ENCODE measurements around the gene ANKRD13D.
"Not testable (repeated sequence)": the region's sequence is repeated elsewhere in the genome, so short reads cannot be mapped to it uniquely, and the experiment has no call there.

Gene ANKRD13D

DNA sequence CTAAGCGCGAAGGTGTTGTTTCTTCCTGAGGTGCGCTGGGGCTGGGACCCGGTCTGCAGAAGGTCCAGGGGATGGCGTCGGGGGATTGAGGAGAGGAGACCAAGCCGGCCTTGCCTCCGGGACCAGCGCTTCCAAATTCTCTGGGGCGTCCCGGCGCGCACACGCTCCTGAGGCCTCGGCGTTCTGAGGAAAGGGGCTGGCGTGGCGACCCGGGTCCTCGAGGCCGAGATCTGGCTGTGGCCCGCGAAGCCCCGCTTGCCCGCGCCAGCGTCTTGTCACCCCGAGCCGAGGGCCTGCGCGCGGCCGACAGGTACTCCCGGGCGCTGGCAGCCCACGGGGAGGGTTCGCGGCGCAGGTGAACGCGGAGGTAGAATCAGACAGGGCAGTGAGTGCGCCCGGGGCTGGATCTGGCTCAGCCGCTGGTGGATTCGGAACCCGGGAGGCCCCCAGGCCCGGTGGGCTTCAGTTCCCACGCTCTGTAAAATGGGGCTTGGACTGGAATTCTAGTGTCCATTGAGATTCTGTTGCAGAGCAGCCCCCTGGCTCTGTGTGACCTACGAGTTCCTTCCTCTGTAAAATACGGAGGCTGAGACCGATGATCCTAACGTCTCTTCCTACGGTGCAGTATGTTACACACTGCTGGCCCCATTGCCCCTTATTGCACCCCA, 28.9 kb downstream of the ANKRD13D start:
- DNase-seq (ENCODE audit: low read depth): no peak

DNA sequence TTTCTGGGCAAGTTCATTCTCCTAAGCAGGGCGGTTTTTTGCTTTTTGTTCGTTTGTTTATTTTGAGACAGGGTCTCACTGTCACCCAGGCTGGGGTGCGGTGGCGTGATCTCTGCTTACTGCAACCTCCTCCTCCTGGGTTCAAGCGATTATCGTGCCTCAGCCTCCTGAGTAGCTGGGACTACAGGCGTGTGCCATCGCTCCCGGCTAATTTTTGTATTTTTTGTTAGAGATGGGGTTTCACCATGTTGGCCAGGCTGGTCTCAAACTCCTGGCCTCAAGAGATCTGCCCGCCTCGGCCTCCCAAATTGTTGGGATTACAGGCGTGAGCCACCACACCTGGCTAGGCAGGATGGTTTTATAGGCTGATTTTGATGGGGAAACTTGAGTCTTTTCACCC, 29.8 kb downstream of the ANKRD13D start:
- DNase-seq (ENCODE audit: low read depth): not testable (repeated sequence)

DNA sequence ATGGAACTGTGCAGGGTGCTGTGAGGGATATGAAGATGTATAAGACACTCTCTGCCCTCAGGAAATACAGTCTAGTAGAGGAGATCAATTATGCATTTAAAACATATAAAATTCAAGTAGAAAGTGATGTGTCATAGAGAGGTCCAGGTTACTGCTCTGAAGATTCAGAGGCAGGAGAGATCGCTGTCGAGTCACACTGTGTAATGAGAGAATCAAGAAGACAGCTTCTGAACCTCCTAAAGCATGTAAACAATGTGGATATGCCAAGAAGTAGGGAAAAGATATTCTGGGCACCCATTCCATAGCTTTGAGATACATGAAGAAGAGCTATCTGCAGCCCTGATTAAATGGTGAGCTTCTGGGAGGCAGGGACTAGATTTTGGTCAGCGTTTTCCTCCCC, 30.9 kb downstream of the ANKRD13D start:
- DNase-seq (ENCODE audit: low read depth): no peak

DNA sequence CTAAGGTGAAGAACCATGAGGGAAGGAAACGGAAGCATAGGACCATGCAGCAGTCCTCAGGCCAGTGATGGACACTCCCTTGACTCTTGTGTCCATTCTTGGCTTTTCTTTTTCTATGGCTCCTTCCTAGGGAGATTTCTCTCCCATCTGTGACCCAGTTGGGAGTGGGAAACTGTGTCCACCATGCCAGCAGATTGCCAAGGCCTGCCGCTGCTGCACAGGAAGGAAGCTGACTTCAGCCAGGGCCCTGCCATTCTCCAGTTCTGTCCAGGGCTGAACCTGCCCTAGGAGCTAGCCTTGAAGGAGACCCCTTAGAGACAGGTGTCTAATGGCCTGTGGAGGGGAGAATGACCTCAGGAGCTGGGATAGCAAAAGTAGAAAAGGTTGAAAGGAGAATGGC, 31.6 kb downstream of the ANKRD13D start:
- no peak for DNase-seq (ENCODE audit: low read depth)

- DNase-seq (ENCODE audit: low read depth): no peak
Measured at GRCh38 chr11:67321313-67321871, 32.3 kb downstream of the ANKRD13D start.

- DNase-seq (ENCODE audit: low read depth): no peak
Measured at GRCh38 chr11:67322049-67322448, 32.9 kb downstream of the ANKRD13D start.

DNA sequence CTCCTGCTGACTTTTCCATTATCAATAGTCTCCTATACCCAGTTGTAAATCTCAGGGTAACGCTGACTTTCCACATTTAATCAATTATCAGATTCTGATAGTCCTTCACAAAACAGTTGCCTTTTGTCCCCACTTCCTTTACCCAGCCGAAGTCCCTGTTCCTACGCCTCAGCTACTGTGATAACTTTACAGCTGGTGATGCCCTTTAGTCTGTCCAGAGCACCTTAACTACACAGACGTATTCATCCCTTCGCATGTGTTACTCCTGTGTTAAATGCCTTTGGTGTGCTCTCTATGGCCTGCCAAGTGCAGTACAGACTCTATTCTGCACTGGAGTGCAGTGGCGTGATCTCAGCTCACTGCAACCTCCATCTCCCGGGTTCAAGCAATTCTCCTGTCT, 34.4 kb downstream of the ANKRD13D start:
- DNase-seq (ENCODE audit: low read depth): no peak

GRCh38 chr11:67332081-67332691, 43.1 kb downstream of the ANKRD13D start:
- no peak for DNase-seq (ENCODE audit: low read depth)

DNA sequence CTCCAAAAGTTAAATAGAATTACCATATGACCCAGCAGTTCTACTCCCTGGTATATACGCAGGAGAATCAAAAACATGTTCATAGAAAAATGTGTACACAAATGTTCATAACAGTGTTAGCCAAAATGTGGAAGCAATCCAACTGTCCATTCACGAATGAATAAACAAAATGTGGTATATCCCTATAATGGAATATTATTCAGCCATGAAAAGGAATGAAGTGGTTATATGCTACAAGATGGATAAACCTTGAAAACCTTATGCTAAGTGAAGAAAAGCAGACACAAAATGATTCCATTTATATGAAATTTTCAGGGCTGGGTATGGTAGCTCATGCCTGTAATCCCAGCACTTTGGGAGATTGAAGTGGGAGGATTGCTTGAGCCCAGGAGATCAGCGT, 48.2 kb downstream of the ANKRD13D start:
- DNase-seq (ENCODE audit: low read depth): no peak

GRCh38 chr11:67344264-67344663, 55.2 kb downstream of the ANKRD13D start:
- DNase-seq (ENCODE audit: low read depth): no peak

- no peak for DNase-seq (ENCODE audit: low read depth)
Measured at GRCh38 chr11:67345247-67345919, 56.3 kb downstream of the ANKRD13D start.

DNA sequence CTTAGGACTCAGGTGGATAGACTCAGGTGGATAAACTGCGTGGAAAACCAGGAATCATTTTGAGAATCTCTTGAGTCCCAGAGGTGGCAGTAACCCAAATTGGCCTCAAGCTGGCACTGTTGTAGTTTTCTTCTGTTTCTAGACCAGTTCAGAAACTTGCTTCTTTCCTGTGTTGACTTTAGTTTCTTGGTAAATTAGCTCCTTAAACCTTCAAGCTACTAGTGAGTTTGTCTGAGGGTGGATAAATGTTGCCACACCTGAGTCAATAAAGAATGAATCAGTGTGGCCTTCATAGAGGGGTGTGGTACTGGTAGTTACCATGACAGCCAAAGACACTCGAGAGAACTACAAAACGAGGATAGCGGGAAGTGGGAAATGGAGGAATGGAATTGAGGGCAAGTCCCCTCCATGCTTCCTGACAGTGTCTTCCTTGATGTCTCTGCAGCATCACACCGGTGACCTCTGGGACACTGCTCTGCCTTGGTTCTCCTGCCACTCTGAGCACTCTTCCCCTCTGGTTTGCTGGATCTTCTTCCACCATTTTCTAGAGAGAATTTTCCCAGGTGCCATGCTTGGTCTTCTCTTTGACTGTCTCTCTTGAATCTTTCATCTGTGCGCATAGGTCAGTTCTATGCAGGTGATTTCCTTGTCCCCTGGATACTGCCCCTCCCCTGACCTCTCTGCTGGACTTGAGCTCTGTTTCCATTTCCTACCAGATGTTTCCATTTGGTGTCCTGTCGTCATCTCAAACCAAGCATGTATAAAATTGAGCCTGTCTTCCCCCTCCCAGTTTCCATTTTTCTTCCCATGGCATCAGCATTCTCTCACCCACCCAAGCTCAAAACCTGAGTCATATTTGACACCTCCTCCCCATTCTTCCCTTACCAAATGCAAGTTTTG, 57.1 kb downstream of the ANKRD13D start:
- DNase-seq (ENCODE audit: low read depth): no peak

DNA sequence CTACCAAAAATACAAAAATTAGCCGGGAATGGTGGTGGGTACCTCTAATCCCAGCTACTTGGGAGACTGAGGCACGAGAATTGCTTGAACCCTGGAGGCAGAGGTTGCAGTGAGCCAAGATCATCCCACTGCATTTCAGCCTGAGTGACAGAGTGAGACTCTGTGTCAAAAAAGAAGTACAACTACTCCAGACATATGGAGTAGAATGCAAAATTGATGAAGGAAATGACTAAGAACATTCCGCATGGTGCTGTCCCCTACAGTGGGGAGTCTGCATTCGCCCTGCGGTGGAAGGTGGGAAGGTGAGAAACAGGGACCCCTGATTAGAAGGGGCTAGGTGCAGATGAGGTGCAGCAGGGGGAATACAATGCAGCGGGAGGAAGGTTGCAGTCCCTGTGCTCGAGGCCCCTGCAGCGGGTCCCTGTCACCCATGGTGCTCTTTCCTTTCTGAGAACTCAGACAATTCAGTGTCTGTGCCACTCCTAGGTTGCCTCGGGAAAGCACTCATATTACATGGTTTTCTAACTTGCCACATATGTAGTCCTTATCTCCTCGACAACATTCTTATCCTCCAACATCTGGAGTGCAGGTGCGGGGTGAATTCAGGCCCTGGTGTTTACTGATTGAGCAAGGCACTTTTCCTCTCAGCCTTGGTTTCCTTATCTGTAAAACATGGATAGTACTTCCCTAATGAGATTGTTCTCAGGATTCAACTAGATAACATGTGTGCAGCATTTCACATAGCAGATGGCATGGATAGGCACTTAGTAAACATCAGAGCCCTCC, 59.1 kb downstream of the ANKRD13D start:
- DNase-seq (ENCODE audit: low read depth): no peak

- no peak for DNase-seq (ENCODE audit: low read depth)
Measured at GRCh38 chr11:67349036-67349435, 59.9 kb downstream of the ANKRD13D start.

DNA sequence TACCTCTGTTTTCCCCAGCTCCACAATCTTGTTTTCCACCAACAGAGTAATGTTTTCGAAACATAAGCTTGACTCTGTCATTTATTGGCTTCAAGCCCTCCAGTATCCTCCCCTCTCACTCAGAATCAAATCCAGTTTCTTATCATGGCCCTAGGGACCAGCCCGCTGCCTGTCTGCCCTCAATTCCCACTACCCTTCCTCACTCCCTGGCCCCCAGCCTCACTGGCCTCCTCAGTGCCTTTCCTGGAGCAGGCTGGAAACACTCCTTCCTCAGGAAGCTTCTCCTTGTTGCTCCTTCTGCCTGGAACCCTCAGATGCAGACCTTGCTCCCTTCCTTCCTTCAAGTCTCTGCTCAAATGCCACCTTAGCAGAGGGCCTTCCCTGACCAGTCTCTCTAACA, 60.4 kb downstream of the ANKRD13D start:
- DNase-seq (ENCODE audit: low read depth): no peak

GRCh38 chr11:67349928-67350465, 60.9 kb downstream of the ANKRD13D start:
- no peak for DNase-seq (ENCODE audit: low read depth)

GRCh38 chr11:67351275-67352005, 62.3 kb downstream of the ANKRD13D start:
- DNase-seq (ENCODE audit: low read depth): no peak

All from stimulated activated CD8-positive, alpha-beta memory T cell treated with anti-CD3 and anti-CD28 coated beads, Interleukin-4, amount 100 ng/mL, for 24 hours (primary cell).